Measurements from ENCODE around the gene ZNF280A. TPM values are rescaled to one million over a fixed set of nuclear protein-coding genes. Genes with fewer than 3 reads are reported as not detected.

ZNF280A gene
- total and polyA plus RNA-seq, 2 of the 8 experiments (the other 6 are each of a cell fraction or from before 2014, with no cell fraction given), result 0.09 to 0.61 TPM

- H3K4me2 ChIP-seq (ENCODE audit: insufficient read depth in 1 of 2, low read depth in 2 of 2, low read length in 2 of 2), result no peak overlapping the region
- H3K27ac ChIP-seq (ENCODE audit: low read depth, low read length), result no peak overlapping the region
- H3K14ac ChIP-seq (ENCODE audit: insufficient read length), result no peak overlapping the region
- WGBS, 2 experiments (ENCODE audit: extremely low coverage in 1 of 2, insufficient coverage in 1 of 2, insufficient read length in 1 of 2, insufficient replicate concordance in 2 of 2, low coverage in 1 of 2, low lambda C conversion rate in 2 of 2, missing lambda C conversion rate in 1 of 2), result 90% methylated on average over 6 of the region's 6 CpGs; no CpG with 5 or more reads in 1 of the 2 experiments
- no peak overlapping the region for H2BK15ac ChIP-seq (ENCODE audit: low read length)
- H3K18ac ChIP-seq (ENCODE audit: extremely low read depth, low read length), result no peak overlapping the region
- no peak overlapping the region for H2AK5ac ChIP-seq (ENCODE audit: low read depth, low read length)
- no peak overlapping the region for H4K5ac ChIP-seq (ENCODE audit: insufficient read length, low read depth, low read length)
- H2BK5ac ChIP-seq (ENCODE audit: low read depth, low read length), result no peak overlapping the region
- no peak overlapping the region for H2BK120ac ChIP-seq (replicated peaks; ENCODE audit: low read depth, low read length)
- no peak overlapping the region for H3K4me3 ChIP-seq (ENCODE audit: extremely low read depth in 1 of 4, insufficient read depth in 2 of 4, low read depth in 3 of 4, low read length in 4 of 4)
- H3K4me1 ChIP-seq (replicated peaks in 1 of 4; ENCODE audit: control insufficient read depth in 3 of 4, insufficient read depth in 4 of 4, low read length in 3 of 4), result no peaks in the 10 kb centered on the region
- POLR2A ChIA-PET (ENCODE audit: partially characterized antibody), result interaction anchor here (1.8 kb wide), 1 partner anchor 9 kb away, joined by 3 read pairs; no protein-coding TSS in a partner anchor
- H2BK12ac ChIP-seq (ENCODE audit: low read depth, low read length), result no peak overlapping the region
- H3K36me3 ChIP-seq (ENCODE audit: control insufficient read depth in 2 of 4, insufficient read depth in 4 of 4, low read length in 3 of 4), result peaks cover 5 to 24% (median 10%) of the 10 kb centered on the region in 4 experiments; a peak in 7 of 8 replicates
- H3K9ac ChIP-seq (replicated peaks in 1 of 4; ENCODE audit: extremely low read depth in 1 of 4, low read depth in 3 of 4, low read length in 3 of 4), result no peak overlapping the region
- H4K20me1 ChIP-seq (replicated peaks in 1 of 2; ENCODE audit: control insufficient read depth in 1 of 2, insufficient read depth in 2 of 2, low read length in 2 of 2), result peaks cover 0 to 5% of the 10 kb centered on the region in 2 experiments
- peaks cover 0 to 1% (median 0%) of the 10 kb centered on the region in 4 experiments; a peak in 3 of 7 replicates for H3K27me3 ChIP-seq (replicated peaks in 1 of 4; ENCODE audit: control insufficient read depth in 3 of 4, extremely low read depth in 1 of 4, insufficient read depth in 3 of 4, low read length in 3 of 4)
- H3K9me3 ChIP-seq (ENCODE audit: insufficient read depth in 2 of 2, low read depth in 1 of 2, low read length in 1 of 2), result no peaks in the 10 kb centered on the region
- no peak overlapping the region for H4K91ac ChIP-seq (replicated peaks; ENCODE audit: insufficient read length, low read length)
- CTCF ChIA-PET (ENCODE audit: partially characterized antibody), result interaction anchor here (2.4 kb wide), 1 partner anchor 468 kb away, joined by 5 read pairs; no protein-coding TSS in a partner anchor
- DNase-seq (ENCODE audit: low read depth in 1 of 2, low spot score in 2 of 2) (no peak), FAIRE-seq (no peak)
- no peak overlapping the region for H2BK20ac ChIP-seq (ENCODE audit: low read length)
- no peak overlapping the region for H4K8ac ChIP-seq (ENCODE audit: extremely low read depth, insufficient read depth, low read length)
- H3K79me2 ChIP-seq (ENCODE audit: control insufficient read depth in 1 of 2, insufficient read depth in 2 of 2, low read length in 2 of 2), result no peaks in the 10 kb centered on the region
- H2AFZ ChIP-seq (ENCODE audit: low read length), result no peak overlapping the region
- H3K79me1 ChIP-seq (ENCODE audit: low read depth, low read length), result no peaks in the 10 kb centered on the region
- H3K23ac ChIP-seq (ENCODE audit: insufficient read length), result no peak overlapping the region
- no peak overlapping the region for H3K4ac ChIP-seq (replicated peaks; ENCODE audit: insufficient read length, low read depth, low read length)
- no peaks in the 10 kb centered on the region for H3K23me2 ChIP-seq (ENCODE audit: low read depth, low read length)
- no peak overlapping the region for H3K56ac ChIP-seq (replicated peaks; ENCODE audit: insufficient read length, low read depth, low read length)
- no peak for TF ChIP-seq E2F6 (IDR thresholded peaks at IDR 0.05)
- no peak for TF ChIP-seq CHD1 (IDR thresholded peaks at IDR 0.05; ENCODE audit: low read depth, low read length)
- no peak for TF ChIP-seq NRF1 (IDR thresholded peaks at IDR 0.05; ENCODE audit: low read depth, low read length)
- no peak for TF ChIP-seq BCL11A (IDR thresholded peaks at IDR 0.05; ENCODE audit: low read depth in 2 of 2, low read length in 2 of 2)
- TF ChIP-seq HDAC2 (IDR thresholded peaks at IDR 0.05; ENCODE audit: borderline replicate concordance in 1 of 2, low read depth in 2 of 2, low read length in 2 of 2), result no peak
- no peak for TF ChIP-seq RNF2 (IDR thresholded peaks at IDR 0.05; ENCODE audit: borderline replicate concordance, low read depth, low read length, missing control alignments, poor library complexity, severe bottlenecking)
- TF ChIP-seq SIN3A (conservative IDR thresholded peaks at IDR 0.05 in 1 of 2, IDR thresholded peaks at IDR 0.05 in 1 of 2; ENCODE audit: low read depth in 1 of 2, low read length in 2 of 2), result no peak
- TF ChIP-seq MAFK (IDR thresholded peaks at IDR 0.05; ENCODE audit: low read depth, low read length), result no peak
- no peak for TF ChIP-seq EZH2 (IDR thresholded peaks at IDR 0.05; ENCODE audit: low read depth, low read length, severe bottlenecking)
- TF ChIP-seq RAD21 (IDR thresholded peaks at IDR 0.05 in 1 of 2, conservative IDR thresholded peaks at IDR 0.05 in 1 of 2; ENCODE audit: low read depth in 2 of 2, low read length in 2 of 2), result no peak
- TF ChIP-seq CREB1 (IDR thresholded peaks at IDR 0.05), result no peak
- TF ChIP-seq TCF12 (IDR thresholded peaks at IDR 0.05; ENCODE audit: low read depth, low read length), result no peak
Measured at GRCh38 chr22:22487059-22487458, 33.0 kb downstream of the ZNF280A start.

All from H1 (cell line).